Measurements from ENCODE around the gene DAP.

Gene DAP

DNA sequence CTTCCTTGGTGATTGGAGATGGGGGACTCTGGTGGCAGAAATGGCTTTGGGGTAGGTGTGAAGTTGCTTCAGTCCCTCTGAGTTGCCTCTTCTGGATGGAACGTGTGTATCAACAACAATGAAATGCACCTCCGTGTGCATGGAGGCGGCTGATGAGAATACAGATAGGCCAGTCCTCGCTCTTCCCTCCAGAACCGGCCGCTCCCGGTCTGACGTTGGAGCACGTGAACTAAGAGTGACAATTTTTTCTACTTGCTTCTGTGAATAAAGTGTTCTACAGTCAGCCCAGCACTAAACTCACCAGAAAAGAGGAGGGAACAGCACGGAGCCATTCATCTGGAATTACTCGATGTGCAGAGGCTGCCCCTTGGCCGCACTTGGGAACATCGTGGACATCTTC, 106.5 kb downstream of the DAP start:
- Histone ChIP-seq H3K36me3 (ENCODE audit: control insufficient read depth, insufficient read depth, low read length) (no peaks in the 10 kb centered on the region), H3K4me1 (no peaks in the 10 kb centered on the region), H2AFZ (no peak overlapping the region), H3K4me2 (ENCODE audit: low read length) (no peak overlapping the region), H3K4me3 (ENCODE audit: low read depth, low read length) (no peak overlapping the region), H3K9me3 (ENCODE audit: control insufficient read depth, low read length) (no peaks in the 10 kb centered on the region), H3K9ac (no peak overlapping the region), H3K79me2 (no peaks in the 10 kb centered on the region), H3K27me3 (ENCODE audit: control insufficient read depth, insufficient read depth, low read length) (no peaks in the 10 kb centered on the region), H3K27ac (no peak overlapping the region)
- no peak for TF ChIP-seq CTCF (IDR thresholded peaks at IDR 0.05)

GRCh38 chr5:10653751-10654400, 107.2 kb downstream of the DAP start:
- H3K4me3 ChIP-seq (ENCODE audit: low read depth, low read length): no peak overlapping the region
- no peak for TF ChIP-seq CTCF (IDR thresholded peaks at IDR 0.05)
- no peak overlapping the region for H3K4me2 ChIP-seq (ENCODE audit: low read length)
- H3K9ac ChIP-seq: no peak overlapping the region
- no peaks in the 10 kb centered on the region for H3K79me2 ChIP-seq
- H3K27me3 ChIP-seq (ENCODE audit: control insufficient read depth, insufficient read depth, low read length): no peaks in the 10 kb centered on the region
- no peaks in the 10 kb centered on the region for H3K36me3 ChIP-seq (ENCODE audit: control insufficient read depth, insufficient read depth, low read length)
- H3K4me1 ChIP-seq: no peaks in the 10 kb centered on the region
- no peak overlapping the region for H2AFZ ChIP-seq
- no peak overlapping the region for H3K27ac ChIP-seq
- no peaks in the 10 kb centered on the region for H3K9me3 ChIP-seq (ENCODE audit: control insufficient read depth, low read length)

GRCh38 chr5:10653043-10653442, 108.0 kb downstream of the DAP start:
- Histone ChIP-seq H3K27me3 (ENCODE audit: control insufficient read depth, insufficient read depth, low read length) (no peaks in the 10 kb centered on the region), H3K4me1 (no peaks in the 10 kb centered on the region), H3K79me2 (no peaks in the 10 kb centered on the region), H3K27ac (no peak overlapping the region), H3K4me3 (ENCODE audit: low read depth, low read length) (no peak overlapping the region), H3K9me3 (ENCODE audit: control insufficient read depth, low read length) (no peaks in the 10 kb centered on the region), H2AFZ (no peak overlapping the region), H3K4me2 (ENCODE audit: low read length) (no peak overlapping the region), H3K9ac (no peak overlapping the region), H3K36me3 (ENCODE audit: control insufficient read depth, insufficient read depth, low read length) (no peaks in the 10 kb centered on the region)
- TF ChIP-seq CTCF (IDR thresholded peaks at IDR 0.05): no peak

GRCh38 chr5:10652606-10653005, 108.4 kb downstream of the DAP start:
- no peak for TF ChIP-seq CTCF (IDR thresholded peaks at IDR 0.05)
- no peaks in the 10 kb centered on the region for H3K79me2 ChIP-seq
- no peaks in the 10 kb centered on the region for H3K27me3 ChIP-seq (ENCODE audit: control insufficient read depth, insufficient read depth, low read length)
- no peaks in the 10 kb centered on the region for H3K4me1 ChIP-seq
- no peaks in the 10 kb centered on the region for H3K9me3 ChIP-seq (ENCODE audit: control insufficient read depth, low read length)
- H3K4me2 ChIP-seq (ENCODE audit: low read length): no peak overlapping the region
- no peaks in the 10 kb centered on the region for H3K36me3 ChIP-seq (ENCODE audit: control insufficient read depth, insufficient read depth, low read length)
- H2AFZ ChIP-seq: no peak overlapping the region
- H3K9ac ChIP-seq: no peak overlapping the region
- no peak overlapping the region for H3K4me3 ChIP-seq (ENCODE audit: low read depth, low read length)
- H3K27ac ChIP-seq: no peak overlapping the region

- no peak for TF ChIP-seq CTCF (IDR thresholded peaks at IDR 0.05)
- Histone ChIP-seq H3K27me3 (ENCODE audit: control insufficient read depth, insufficient read depth, low read length) (no peaks in the 10 kb centered on the region), H2AFZ (no peak overlapping the region), H3K9me3 (ENCODE audit: control insufficient read depth, low read length) (no peaks in the 10 kb centered on the region), H3K4me2 (ENCODE audit: low read length) (no peak overlapping the region), H3K9ac (no peak overlapping the region), H3K79me2 (no peaks in the 10 kb centered on the region), H3K4me3 (ENCODE audit: low read depth, low read length) (no peak overlapping the region), H3K27ac (no peak overlapping the region), H3K36me3 (ENCODE audit: control insufficient read depth, insufficient read depth, low read length) (no peaks in the 10 kb centered on the region), H3K4me1 (no peaks in the 10 kb centered on the region)
These were observed 108.9 kb downstream of the DAP start for GRCh38 chr5:10652151-10652550.

All from parathyroid adenoma (tissue), 2 donors.